Upper lobe of left lung (tissue), 4 donors: ENCODE measurements around the gene MGAT1.

Source experiments
- CTCF ChIP-seq, 6 experiments: fragments of 450-650 bp in 4 of 6; fragments of 200-600 bp in 2 of 6; sonication (generic) in 2 of 6; IDR thresholded peaks; one replicate each; pipeline ENCODE4 v1.5.1; 2016 to 2019; ENCODE audit warnings: antibody characterized with exemption in 6 of 6
- POLR2A ChIP-seq, 4 donors: fragments of 450-650 bp; IDR thresholded peaks; one replicate each; pipeline ENCODE4 v1.5.1; 2016 to 2017; ENCODE audit warnings: antibody characterized with exemption in 4 of 4, mild to moderate bottlenecking in 2 of 4
- POLR2AphosphoS5 ChIP-seq, 2 donors: sonication (generic); formaldehyde crosslinking; IDR thresholded peaks; one replicate each; pipeline ENCODE4 v1.5.1; 2017; ENCODE audit warnings: antibody characterized with exemption in 2 of 2

- no peak for TF ChIP-seq CTCF (IDR thresholded peaks at IDR 0.05)
- TF ChIP-seq POLR2AphosphoS5 (IDR thresholded peaks at IDR 0.05) = no peak
- no peak for TF ChIP-seq POLR2A (IDR thresholded peaks at IDR 0.05)
Observed at GRCh38 chr5:180782748-180783147, 19.9 kb downstream of the MGAT1 start.
